DND-41 (cell line): Measurements from ENCODE around the gene EHHADH.

Experiments used
- CTCF ChIP-seq: IDR thresholded peaks from 2 replicates; pipeline ENCODE4 v1.5.1; 2012; ENCODE audit warnings: borderline replicate concordance, low read length, moderate library complexity, mild to moderate bottlenecking; ENCODE audit not compliant: poor library complexity, severe bottlenecking; ENCODE audit errors: extremely low read depth
- EZH2 ChIP-seq: IDR thresholded peaks from 3 replicates; pipeline ENCODE4 v1.6.1; 2012; ENCODE audit warnings: borderline replicate concordance, low read depth, mild to moderate bottlenecking, moderate library complexity, low read length, inconsistent platforms; ENCODE audit not compliant: severe bottlenecking

DNA sequence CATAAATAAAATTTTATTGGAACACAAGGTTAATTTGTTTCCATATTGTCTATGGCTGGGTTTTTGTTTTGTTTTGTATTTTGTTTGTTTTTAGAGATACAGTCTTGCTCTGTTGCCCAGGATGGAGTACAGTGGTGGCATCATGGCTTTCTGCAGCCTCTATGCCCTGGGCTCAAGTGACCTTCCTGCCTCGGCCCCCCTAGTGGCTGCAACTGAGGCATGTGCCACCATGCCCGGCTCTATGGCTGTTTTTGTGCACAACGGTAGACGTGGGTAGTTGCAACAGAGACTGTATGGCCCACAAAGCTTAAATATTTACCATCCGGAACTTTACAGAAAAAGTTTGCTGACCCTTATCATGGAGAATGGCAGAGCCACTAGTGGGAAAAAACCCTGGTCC lies 54.2 kb downstream of the EHHADH start:
- no peak for TF ChIP-seq CTCF
- no peak for TF ChIP-seq EZH2
